NCI-H774 (cell line): Measurements from ENCODE around the gene RNF20.
"Not testable (repeated sequence)": the region's sequence is repeated elsewhere in the genome, so short reads cannot be mapped to it uniquely, and the experiment has no call there.

Experiments
- DNase-seq: peaks from one replicate; lab custom pipeline; 2025; lab: John Stamatoyannopoulos, UW

The RNF20 gene

GRCh38 chr9:101587332-101588043, 53.8 kb downstream of the RNF20 start:
- DNase-seq, result no peak

- DNase-seq, result not testable (repeated sequence)
Measured at GRCh38 chr9:101590074-101590473, 56.4 kb downstream of the RNF20 start.

GRCh38 chr9:101590901-101591300, 57.2 kb downstream of the RNF20 start:
- DNase-seq, result no peak

GRCh38 chr9:101591787-101592446, 58.3 kb downstream of the RNF20 start:
- DNase-seq, result no peak

- DNase-seq, result no peak
Measured at GRCh38 chr9:101592788-101593187, 59.1 kb downstream of the RNF20 start.

GRCh38 chr9:101593345-101593744, 59.7 kb downstream of the RNF20 start:
- DNase-seq, result no peak

GRCh38 chr9:101594796-101595195, 61.1 kb downstream of the RNF20 start, which contains the start of gene PPP3R2:
Gene PPP3R2, minus strand, starts transcription at chr9:101594969. Its CDS starts 48 bp downstream, at chr9:101594921.
- DNase-seq, result no peak

- DNase-seq, result peak; percentile 47
Measured at GRCh38 chr9:101601904-101602765, 68.5 kb downstream of the RNF20 start.

GRCh38 chr9:101604296-101604695, 70.6 kb downstream of the RNF20 start:
- DNase-seq, result no peak

GRCh38 chr9:101605547-101605946, 71.9 kb downstream of the RNF20 start:
- no peak for DNase-seq
